OCI-LY1 (cell line): ENCODE data around the gene EHMT2.
"Not testable (repeated sequence)": the region's sequence is repeated elsewhere in the genome, so short reads cannot be mapped to it uniquely, and the experiment has no call there.

Source experiments
- H2AFZ ChIP-seq: fragments of 200-600 bp; sonication (generic), shearing (Covaris generic); 2 replicates; pipeline ENCODE4 v1.6.0; 2014; ENCODE audit warnings: antibody characterized with exemption, mild to moderate bottlenecking, low read length
- H3F3A ChIP-seq: fragments of 200-600 bp; sonication (generic), shearing (Covaris generic); 2 replicates; pipeline ENCODE4 v1.6.0; 2014; ENCODE audit warnings: mild to moderate bottlenecking, antibody characterized with exemption, low read length, moderate library complexity; ENCODE audit not compliant: insufficient read depth
- H3K27ac ChIP-seq: fragments of 200-600 bp; sonication (generic); 2 replicates; pipeline ENCODE4 v1.5.1; 2014; ENCODE audit warnings: low read length, mixed run types, mild to moderate bottlenecking, low read depth; ENCODE audit not compliant: poor library complexity, severe bottlenecking
- H3K27me3 ChIP-seq: fragments of 200-600 bp; sonication (generic); 2 replicates; pipeline ENCODE4 v1.6.0; 2014; ENCODE audit warnings: antibody characterized with exemption, mild to moderate bottlenecking, low read length, moderate library complexity; ENCODE audit not compliant: insufficient read depth
- H3K36me3 ChIP-seq: fragments of 200-600 bp; sonication (generic); 2 replicates; pipeline ENCODE4 v1.6.1; 2014; ENCODE audit warnings: mild to moderate bottlenecking, antibody characterized with exemption, low read length, moderate library complexity, mixed read lengths; ENCODE audit not compliant: insufficient read depth
- H3K4me1 ChIP-seq: fragments of 200-600 bp; sonication (generic); 2 replicates; pipeline ENCODE4 v1.5.1; 2014; ENCODE audit warnings: mild to moderate bottlenecking, low read length, moderate library complexity; ENCODE audit not compliant: insufficient read depth, severe bottlenecking
- H3K4me2 ChIP-seq: fragments of 200-600 bp; sonication (generic), shearing (Covaris generic); 2 replicates; pipeline ENCODE4 v1.6.1; 2014; ENCODE audit warnings: low read length
- H3K4me3 ChIP-seq: fragments of 200-600 bp; sonication (generic); 2 replicates; pipeline ENCODE4 v1.5.1; 2014; ENCODE audit warnings: low read length, low read depth, mild to moderate bottlenecking, mixed read lengths; ENCODE audit not compliant: poor library complexity, severe bottlenecking
- H3K79me2 ChIP-seq: fragments of 200-600 bp; shearing (Covaris generic); 2 replicates; pipeline ENCODE4 v1.6.1; 2016; ENCODE audit warnings: mixed run types, low read length, mixed read lengths; ENCODE audit not compliant: insufficient read depth
- H3K9ac ChIP-seq: fragments of 200-600 bp; sonication (generic), shearing (Covaris generic); 2 replicates; pipeline ENCODE4 v1.6.1; 2014; ENCODE audit warnings: mild to moderate bottlenecking, low read length, mixed read lengths
- H3K9me2 ChIP-seq: fragments of 200-600 bp; sonication (generic), shearing (Covaris generic); 2 replicates; pipeline ENCODE4 v1.6.1; 2014; ENCODE audit warnings: low read depth, mild to moderate bottlenecking, low read length, mixed read lengths
- H3K9me3 ChIP-seq: fragments of 200-600 bp; shearing (Covaris generic); 2 replicates; pipeline ENCODE4 v1.6.1; 2014; ENCODE audit warnings: low read length, mixed read lengths
- H4K20me1 ChIP-seq: fragments of 200-600 bp; sonication (generic), shearing (Covaris generic); 2 replicates; pipeline ENCODE4 v1.6.0; 2016; ENCODE audit warnings: mild to moderate bottlenecking, low read length; ENCODE audit not compliant: insufficient read depth
- EZH2 ChIP-seq: fragments of 200-600 bp; sonication (generic), shearing (Covaris generic); IDR thresholded peaks from 2 replicates; pipeline ENCODE4 v1.8.0; 2017; ENCODE audit warnings: borderline replicate concordance, mixed run types, mild to moderate bottlenecking, antibody characterized with exemption, low read length, moderate library complexity, mixed read lengths
- TF ChIP-seq, protein P1 (sequence below): fragments of 200-600 bp; sonication (generic), shearing (Covaris generic); IDR thresholded peaks from 2 replicates; pipeline ENCODE4 v1.5.1; 2017; ENCODE audit warnings: mild to moderate bottlenecking, antibody characterized with exemption, low read length, moderate library complexity, mixed read lengths

EHMT2 gene

DNA sequence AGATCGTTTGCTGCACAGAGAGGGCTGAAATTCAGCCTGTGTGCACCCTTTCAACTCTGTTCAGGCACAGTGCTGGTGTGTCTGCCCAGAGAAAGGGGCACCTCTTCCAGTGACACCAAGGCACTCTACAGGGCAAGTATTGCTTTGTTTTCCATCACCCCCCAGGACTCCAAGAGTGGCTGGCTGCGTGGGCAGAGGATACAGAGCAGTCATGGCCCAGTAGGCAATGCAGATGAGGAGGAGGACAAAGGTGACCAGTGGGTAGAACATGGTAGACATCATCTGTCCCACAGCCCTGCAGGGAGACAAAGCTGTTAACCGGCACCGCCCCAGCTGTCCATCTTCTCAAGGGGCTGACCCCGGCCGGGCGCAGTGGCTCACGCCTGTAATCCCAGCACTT lies 28.2 kb downstream of the EHMT2 start:
- Histone ChIP-seq H4K20me1 (no peaks in the 10 kb centered on the region), H3K9me2 (no peaks in the 10 kb centered on the region), H3K27ac (no peak overlapping the region), H3K4me3 (no peak overlapping the region), H3K4me1 (peaks cover 5% of the 10 kb centered on the region), H3K27me3 (no peaks in the 10 kb centered on the region), H3K79me2 (no peaks in the 10 kb centered on the region), H2AFZ (no peak overlapping the region), H3F3A (no peaks in the 10 kb centered on the region), H3K9me3 (no peaks in the 10 kb centered on the region), H3K9ac (no peak overlapping the region), H3K4me2 (no peak overlapping the region), H3K36me3 (no peaks in the 10 kb centered on the region)
- no peak for TF ChIP-seq EZH2
- TF ChIP-seq, protein P1, sequence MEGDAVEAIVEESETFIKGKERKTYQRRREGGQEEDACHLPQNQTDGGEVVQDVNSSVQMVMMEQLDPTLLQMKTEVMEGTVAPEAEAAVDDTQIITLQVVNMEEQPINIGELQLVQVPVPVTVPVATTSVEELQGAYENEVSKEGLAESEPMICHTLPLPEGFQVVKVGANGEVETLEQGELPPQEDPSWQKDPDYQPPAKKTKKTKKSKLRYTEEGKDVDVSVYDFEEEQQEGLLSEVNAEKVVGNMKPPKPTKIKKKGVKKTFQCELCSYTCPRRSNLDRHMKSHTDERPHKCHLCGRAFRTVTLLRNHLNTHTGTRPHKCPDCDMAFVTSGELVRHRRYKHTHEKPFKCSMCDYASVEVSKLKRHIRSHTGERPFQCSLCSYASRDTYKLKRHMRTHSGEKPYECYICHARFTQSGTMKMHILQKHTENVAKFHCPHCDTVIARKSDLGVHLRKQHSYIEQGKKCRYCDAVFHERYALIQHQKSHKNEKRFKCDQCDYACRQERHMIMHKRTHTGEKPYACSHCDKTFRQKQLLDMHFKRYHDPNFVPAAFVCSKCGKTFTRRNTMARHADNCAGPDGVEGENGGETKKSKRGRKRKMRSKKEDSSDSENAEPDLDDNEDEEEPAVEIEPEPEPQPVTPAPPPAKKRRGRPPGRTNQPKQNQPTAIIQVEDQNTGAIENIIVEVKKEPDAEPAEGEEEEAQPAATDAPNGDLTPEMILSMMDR: no peak

DNA sequence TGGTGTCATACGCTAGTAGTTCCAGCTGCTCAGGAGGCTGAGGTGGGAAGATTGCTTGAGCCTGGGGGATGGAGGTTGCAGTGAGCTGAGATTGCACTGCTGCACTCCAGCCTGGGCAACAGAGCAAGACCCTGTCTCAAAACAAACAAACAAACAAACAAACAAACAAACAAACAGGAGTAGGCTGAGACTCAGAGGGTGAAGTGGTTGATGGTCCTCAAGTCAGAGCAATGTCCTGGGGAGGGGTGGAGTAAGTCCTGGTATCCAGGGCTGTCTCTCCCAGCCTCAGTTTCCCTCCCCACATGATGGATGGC lies 28.9 kb downstream of the EHMT2 start:
- not testable (repeated sequence) for H3K9me2 ChIP-seq, H3K4me2 ChIP-seq, H3K36me3 ChIP-seq, H4K20me1 ChIP-seq, H3K27me3 ChIP-seq, H3K4me3 ChIP-seq, H3K79me2 ChIP-seq, H3K27ac ChIP-seq, H3K9ac ChIP-seq, H2AFZ ChIP-seq, H3F3A ChIP-seq, H3K9me3 ChIP-seq
- H3K4me1 ChIP-seq: peaks cover 10% of the 10 kb centered on the region

DNA sequence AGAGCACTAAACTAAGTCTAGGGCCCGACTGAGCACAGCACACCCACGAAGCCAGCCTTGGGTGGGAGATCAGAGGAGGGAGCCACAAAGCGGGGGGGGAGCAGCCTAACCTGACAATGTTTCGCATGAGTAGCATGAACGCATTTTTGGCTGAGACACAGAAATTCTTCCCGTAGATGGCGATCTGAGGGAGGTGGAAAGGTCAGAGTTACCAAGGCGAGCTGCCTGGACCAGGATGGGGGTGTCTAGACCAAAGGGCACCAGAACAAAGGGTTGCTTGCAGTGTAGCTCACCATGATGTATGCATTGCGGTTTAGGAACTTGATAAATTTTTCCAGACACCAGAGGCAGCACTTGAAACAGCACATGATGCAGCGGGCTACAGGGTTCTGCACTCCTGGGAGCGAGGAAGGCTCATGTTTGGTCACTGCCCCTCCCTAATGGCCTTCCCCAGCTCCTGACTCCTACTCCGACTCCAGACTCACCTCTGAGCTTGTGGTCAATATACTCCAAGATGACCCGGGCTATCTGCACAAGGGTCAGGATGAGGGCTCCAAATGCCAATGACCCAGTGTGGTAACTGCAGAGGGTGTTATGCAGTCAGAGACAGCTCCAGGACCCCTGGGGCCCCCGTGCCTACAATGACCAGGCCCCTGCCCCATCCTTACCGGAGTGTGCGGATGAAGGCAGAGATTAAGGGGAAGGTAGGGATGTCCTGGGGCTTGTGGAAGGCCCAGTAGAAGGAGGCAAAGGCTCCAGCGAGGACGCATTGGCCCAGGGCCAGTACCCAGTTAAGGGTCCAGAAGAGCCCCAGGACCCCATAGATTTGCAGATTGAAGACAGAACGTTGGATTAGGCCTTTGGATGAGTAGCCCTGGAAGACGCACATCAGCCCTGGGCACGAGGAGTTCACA lies 32.0 kb downstream of the EHMT2 start:
- Histone ChIP-seq H3K27me3 (no peaks in the 10 kb centered on the region), H3K4me3 (no peak overlapping the region), H4K20me1 (no peaks in the 10 kb centered on the region), H3K9ac (no peak overlapping the region), H3K9me3 (no peaks in the 10 kb centered on the region), H3F3A (no peaks in the 10 kb centered on the region), H3K4me1 (peaks cover 26% of the 10 kb centered on the region), H2AFZ (no peak overlapping the region), H3K36me3 (peaks cover 7% of the 10 kb centered on the region; the same call in 1 of the 2 replicates), H3K79me2 (no peaks in the 10 kb centered on the region), H3K9me2 (no peaks in the 10 kb centered on the region), H3K27ac (no peak overlapping the region), H3K4me2 (no peak overlapping the region)
- no peak for TF ChIP-seq EZH2
- TF ChIP-seq, protein P1: no peak

DNA sequence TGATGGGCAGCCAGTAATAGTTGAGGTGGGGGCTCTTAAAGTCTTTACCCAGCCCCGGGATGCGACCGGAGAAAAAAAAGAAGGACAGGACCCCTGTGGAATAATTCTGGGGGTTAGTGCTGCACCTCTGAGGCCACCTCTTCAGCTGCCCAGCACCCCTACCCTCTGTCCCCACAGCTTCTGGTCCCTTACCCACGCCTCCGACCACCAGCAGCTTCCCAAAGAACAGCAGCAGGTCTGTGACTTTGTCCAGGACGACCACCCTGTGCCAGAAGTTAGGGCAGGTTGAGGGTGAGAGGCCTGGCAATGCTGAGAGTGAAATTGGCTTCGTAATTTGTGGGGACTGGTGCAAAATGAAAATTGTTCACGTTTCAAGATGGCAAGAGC lies 32.7 kb downstream of the EHMT2 start:
- Histone ChIP-seq H3K9me2 (no peaks in the 10 kb centered on the region), H3K4me3 (no peak overlapping the region), H3F3A (no peaks in the 10 kb centered on the region), H3K4me2 (no peak overlapping the region), H3K79me2 (no peaks in the 10 kb centered on the region), H3K9ac (no peak overlapping the region), H3K36me3 (peaks cover 13% of the 10 kb centered on the region), H3K4me1 (peaks cover 26% of the 10 kb centered on the region), H2AFZ (no peak overlapping the region), H3K9me3 (no peaks in the 10 kb centered on the region), H3K27me3 (no peaks in the 10 kb centered on the region), H3K27ac (no peak overlapping the region), H4K20me1 (no peaks in the 10 kb centered on the region)
- TF ChIP-seq EZH2: no peak

DNA sequence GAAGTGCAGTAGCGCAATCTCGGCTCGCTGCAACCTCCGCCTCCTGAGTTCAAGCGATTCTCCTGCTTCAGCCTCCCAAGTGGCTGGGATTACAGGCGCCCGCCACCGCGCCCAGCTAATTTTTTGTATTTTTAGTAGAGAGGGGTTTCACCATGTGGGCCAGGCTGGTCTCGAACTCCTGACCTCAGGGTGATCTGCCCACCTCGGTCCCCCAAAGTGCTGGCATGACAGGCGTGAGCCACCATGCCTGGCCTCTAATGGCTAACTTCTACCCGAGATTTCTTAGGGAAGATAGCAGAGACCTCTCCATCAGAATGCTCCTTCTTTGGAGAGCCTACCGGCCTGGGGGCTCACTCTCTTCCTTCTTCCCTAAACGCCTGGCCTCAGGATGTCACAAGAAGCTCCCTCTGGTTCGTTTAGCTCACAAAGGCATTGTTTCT lies 33.4 kb downstream of the EHMT2 start:
- H3K27ac ChIP-seq: not testable (repeated sequence)

More for the DNA sequence above, 33.4 kb downstream of the EHMT2 start:
- peaks cover 26% of the 10 kb centered on the region for H3K4me1 ChIP-seq
- not testable (repeated sequence) for H3K27me3 ChIP-seq, H3F3A ChIP-seq, H3K9me2 ChIP-seq, H2AFZ ChIP-seq, H3K9me3 ChIP-seq, H4K20me1 ChIP-seq, H3K79me2 ChIP-seq
- H3K4me2 ChIP-seq: peak overlapping the region; percentile 79
- H3K36me3 ChIP-seq: peaks cover 20% of the 10 kb centered on the region
- H3K4me3 ChIP-seq: peak overlapping the region; percentile 78
- peak overlapping the region; percentile 72 for H3K9ac ChIP-seq
